Loucy (cell line): ENCODE measurements around the gene NCDN.

ENCODE experiments used
- H2AFZ ChIP-seq: fragments of 200-600 bp; sonication (generic); 2 replicates; pipeline ENCODE4 v1.6.0; 2016; ENCODE audit warnings: antibody characterized with exemption, mild to moderate bottlenecking, low read length, moderate library complexity
- H3F3A ChIP-seq: fragments of 200-600 bp; 2 replicates; pipeline ENCODE4 v1.6.0; 2016; ENCODE audit warnings: antibody characterized with exemption, low read depth, mild to moderate bottlenecking
- H3K27me3 ChIP-seq: fragments of 200-600 bp; sonication (generic); 2 replicates; pipeline ENCODE4 v1.6.1; 2014; ENCODE audit warnings: low read length, mild to moderate bottlenecking; ENCODE audit not compliant: insufficient read depth, poor library complexity, severe bottlenecking
- H3K36me3 ChIP-seq: fragments of 200-600 bp; sonication (generic); 2 replicates; pipeline ENCODE4 v1.6.1; 2016; ENCODE audit warnings: low read length; ENCODE audit not compliant: insufficient read depth
- H3K4me1 ChIP-seq: fragments of 200-600 bp; sonication (generic); 2 replicates; pipeline ENCODE4 v1.5.1; 2014; ENCODE audit warnings: low read length, mild to moderate bottlenecking; ENCODE audit not compliant: insufficient read depth, poor library complexity, severe bottlenecking
- H3K4me2 ChIP-seq: fragments of 200-600 bp; sonication (generic); 2 replicates; pipeline ENCODE4 v1.6.0; 2014; ENCODE audit warnings: antibody characterized with exemption, low read length, low read depth, mild to moderate bottlenecking; ENCODE audit not compliant: poor library complexity, severe bottlenecking
- H3K4me3 ChIP-seq: fragments of 200-600 bp; sonication (generic); 2 replicates; pipeline ENCODE4 v1.5.1; 2014; ENCODE audit warnings: low read length, mild to moderate bottlenecking, mixed read lengths; ENCODE audit not compliant: poor library complexity, severe bottlenecking
- H3K79me2 ChIP-seq: fragments of 200-600 bp; sonication (generic); 2 replicates; pipeline ENCODE4 v1.6.1; 2014; ENCODE audit warnings: low read length; ENCODE audit not compliant: insufficient read depth
- H3K9ac ChIP-seq: fragments of 200-600 bp; sonication (generic); 2 replicates; pipeline ENCODE4 v1.6.0; 2014; ENCODE audit warnings: mild to moderate bottlenecking, low read depth, low read length, moderate library complexity; ENCODE audit not compliant: poor library complexity, severe bottlenecking
- H3K9me2 ChIP-seq: fragments of 200-600 bp; sonication (generic); replicated peaks from 2 replicates; pipeline ENCODE4 v1.6.1; 2016; ENCODE audit warnings: low read depth, low read length, mixed read lengths
- H3K9me3 ChIP-seq: fragments of 200-600 bp; sonication (generic); 2 replicates; pipeline ENCODE4 v1.6.1; 2014; ENCODE audit warnings: mild to moderate bottlenecking, antibody characterized with exemption, low read length, low read depth; ENCODE audit not compliant: insufficient read depth
- H4K20me1 ChIP-seq: fragments of 200-600 bp; sonication (generic); 2 replicates; pipeline ENCODE4 v1.6.0; 2014; ENCODE audit warnings: antibody characterized with exemption, low read length, mild to moderate bottlenecking; ENCODE audit not compliant: insufficient read depth, poor library complexity, severe bottlenecking
- CTCF ChIP-seq: fragments of 200-600 bp; sonication (generic); conservative IDR thresholded peaks from 2 replicates; pipeline ENCODE4 v1.5.1; 2014; ENCODE audit warnings: mild to moderate bottlenecking, antibody characterized with exemption, low read length
- EZH2phosphoT487 ChIP-seq: fragments of 200-600 bp; IDR thresholded peaks from 2 replicates; pipeline ENCODE4 v1.6.1; 2018; ENCODE audit warnings: antibody characterized with exemption, mild to moderate bottlenecking, moderate library complexity, borderline replicate concordance

NCDN gene, protein sequence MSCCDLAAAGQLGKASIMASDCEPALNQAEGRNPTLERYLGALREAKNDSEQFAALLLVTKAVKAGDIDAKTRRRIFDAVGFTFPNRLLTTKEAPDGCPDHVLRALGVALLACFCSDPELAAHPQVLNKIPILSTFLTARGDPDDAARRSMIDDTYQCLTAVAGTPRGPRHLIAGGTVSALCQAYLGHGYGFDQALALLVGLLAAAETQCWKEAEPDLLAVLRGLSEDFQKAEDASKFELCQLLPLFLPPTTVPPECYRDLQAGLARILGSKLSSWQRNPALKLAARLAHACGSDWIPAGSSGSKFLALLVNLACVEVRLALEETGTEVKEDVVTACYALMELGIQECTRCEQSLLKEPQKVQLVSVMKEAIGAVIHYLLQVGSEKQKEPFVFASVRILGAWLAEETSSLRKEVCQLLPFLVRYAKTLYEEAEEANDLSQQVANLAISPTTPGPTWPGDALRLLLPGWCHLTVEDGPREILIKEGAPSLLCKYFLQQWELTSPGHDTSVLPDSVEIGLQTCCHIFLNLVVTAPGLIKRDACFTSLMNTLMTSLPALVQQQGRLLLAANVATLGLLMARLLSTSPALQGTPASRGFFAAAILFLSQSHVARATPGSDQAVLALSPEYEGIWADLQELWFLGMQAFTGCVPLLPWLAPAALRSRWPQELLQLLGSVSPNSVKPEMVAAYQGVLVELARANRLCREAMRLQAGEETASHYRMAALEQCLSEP

GRCh38 chr1:35557611-35558373, at the start of gene NCDN:
TSS of gene NCDN (plus strand) at chr1:35557799. CDS start at chr1:35558191, 392 bp downstream.
- Histone ChIP-seq H2AFZ (peak within 1 kb of the TSS; percentile 99), H3K4me1 (peaks cover 53% of the 10 kb centered on the region), H3K9ac (peak within 1 kb of the TSS; percentile 86), H4K20me1 (peaks cover 18% of the 10 kb centered on the region), H3F3A (no peaks in the 10 kb centered on the region), H3K79me2 (peaks cover 64% of the 10 kb centered on the region), H3K36me3 (no peaks in the 10 kb centered on the region), H3K9me2 (no peaks in the 10 kb centered on the region), H3K27me3 (no peaks in the 10 kb centered on the region), H3K4me3 (peak within 1 kb of the TSS; percentile 81), H3K4me2 (peak within 1 kb of the TSS; percentile 95), H3K9me3 (no peaks in the 10 kb centered on the region)
- TF ChIP-seq EZH2phosphoT487, result no peak

DNA sequence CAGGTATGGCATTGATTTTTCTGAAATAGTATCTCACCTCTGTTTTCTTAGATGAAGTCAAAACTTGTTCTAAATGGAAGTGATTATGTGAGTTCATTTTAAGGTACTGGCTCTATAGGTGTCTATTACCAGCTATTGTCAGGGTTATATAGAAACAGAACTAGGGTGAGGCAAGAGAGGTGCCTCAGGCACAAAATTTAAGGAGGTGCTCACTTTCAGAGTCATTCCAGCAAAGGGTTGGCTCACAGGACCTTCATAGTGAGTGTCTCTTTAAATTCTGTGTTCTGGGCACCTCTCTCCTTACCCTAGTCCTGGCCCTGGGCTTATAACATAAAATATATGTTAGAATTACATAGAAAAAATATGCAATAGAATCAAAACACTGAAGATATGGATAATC, 49.7 kb upstream of the NCDN start:
- TF ChIP-seq EZH2phosphoT487 (no peak), CTCF (no peak)
- Histone ChIP-seq H3F3A (peaks cover 16% of the 10 kb centered on the region), H3K36me3 (no peaks in the 10 kb centered on the region; the same call in 1 of the 2 replicates), H3K9me3 (no peaks in the 10 kb centered on the region), H3K79me2 (peaks cover 33% of the 10 kb centered on the region), H3K27me3 (no peaks in the 10 kb centered on the region), H2AFZ (no peak overlapping the region), H3K9ac (no peak overlapping the region), H3K4me2 (peak overlapping the region; percentile 70), H3K4me3 (no peak overlapping the region), H3K9me2 (no peaks in the 10 kb centered on the region), H4K20me1 (peaks cover 5% of the 10 kb centered on the region), H3K4me1 (peaks cover 31% of the 10 kb centered on the region)

DNA sequence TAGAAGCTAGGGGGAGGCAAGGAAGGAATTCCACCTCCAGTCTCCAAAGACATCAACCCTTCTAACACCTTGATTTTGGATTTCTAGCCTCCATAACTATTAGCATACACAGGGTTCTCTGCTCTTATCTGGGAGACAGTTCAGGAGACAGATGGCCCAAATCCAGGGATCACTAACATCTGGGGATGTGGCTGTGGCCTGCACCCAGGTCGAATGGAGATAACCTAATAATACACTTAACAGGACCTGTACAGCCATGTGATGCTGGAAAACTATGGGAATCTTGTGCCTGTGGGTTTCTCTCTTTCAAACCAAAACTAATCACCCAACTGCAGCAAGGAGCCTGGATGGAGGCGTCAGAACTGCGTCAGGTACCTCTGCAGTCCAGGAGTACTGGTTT, 48.0 kb upstream of the NCDN start:
- no peak overlapping the region for H3K4me2 ChIP-seq
- H3K36me3 ChIP-seq, result no peaks in the 10 kb centered on the region; the same call in 1 of the 2 replicates
- H3K79me2 ChIP-seq, result peaks cover 41% of the 10 kb centered on the region

More for the DNA sequence above, 48.0 kb upstream of the NCDN start:
- Histone ChIP-seq H4K20me1 (peaks cover 5% of the 10 kb centered on the region), H3F3A (peaks cover 16% of the 10 kb centered on the region), H3K9me3 (no peaks in the 10 kb centered on the region), H3K4me3 (no peak overlapping the region), H2AFZ (no peak overlapping the region), H3K9ac (no peak overlapping the region), H3K27me3 (no peaks in the 10 kb centered on the region), H3K9me2 (no peaks in the 10 kb centered on the region), H3K4me1 (peaks cover 31% of the 10 kb centered on the region)
- no peak for TF ChIP-seq EZH2phosphoT487
- TF ChIP-seq CTCF, result no peak
